GM12801 (cell line): ENCODE results near the gene TLCD1.
A peak's percentile ranks its signal among the peaks of the same experiment; 100 is the strongest.

Source experiments
- CTCF ChIP-seq: IDR thresholded peaks from one replicate; pipeline ENCODE4 v1.5.1; 2011; ENCODE audit warnings: control low read depth; ENCODE audit not compliant: insufficient read length; ENCODE audit errors: extremely low read depth

Gene TLCD1

DNA sequence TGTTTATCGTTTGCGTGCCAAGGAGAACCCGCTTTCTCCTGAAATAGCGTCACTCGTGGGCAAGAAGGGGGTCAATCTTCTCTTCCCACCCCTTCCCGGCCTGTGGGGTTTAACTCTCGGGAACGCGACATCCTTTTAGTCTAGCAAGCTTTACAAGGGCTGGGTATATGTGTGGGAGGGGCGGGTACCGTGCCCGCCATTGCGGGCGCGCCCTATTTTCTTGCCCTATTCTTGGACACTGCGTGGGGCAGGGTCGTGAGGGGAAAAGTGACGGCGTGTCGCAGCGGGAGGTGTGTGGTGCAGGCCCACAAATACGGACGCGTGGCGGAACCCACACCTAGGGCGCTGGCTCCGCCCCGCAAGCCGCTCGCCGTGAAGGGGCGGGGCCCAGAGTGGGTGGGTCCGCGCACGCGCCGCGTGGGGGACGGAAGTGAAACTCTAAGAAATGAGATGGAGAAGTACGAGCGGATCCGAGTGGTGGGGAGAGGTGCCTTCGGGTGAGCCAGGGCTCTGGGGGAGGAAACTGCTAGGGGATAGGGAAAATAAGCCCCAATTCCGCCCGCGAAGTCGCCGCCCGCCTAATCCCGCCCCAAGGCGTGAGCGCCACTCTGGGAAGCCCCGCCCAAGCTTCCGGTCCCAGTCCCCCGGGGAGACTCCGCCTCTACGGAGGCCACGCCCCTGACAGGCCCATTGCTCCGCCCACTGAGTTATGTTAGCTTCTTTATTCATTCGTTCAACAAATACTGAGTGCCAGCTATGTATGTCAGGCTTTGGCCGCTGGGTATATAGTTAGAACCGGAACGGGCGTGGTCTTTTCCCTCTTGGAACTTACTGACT, 2.5 kb upstream of the TLCD1 start, which contains the start of gene NEK8:
Gene NEK8 (plus strand): TSS at position 425 of the 837 bp plus-strand sequence. CDS start 26 bp downstream, at position 451.
- TF ChIP-seq CTCF: no peak

GRCh38 chr17:28726627-28727491, 826 bp upstream of the TLCD1 start:
- peak; percentile 19 for TF ChIP-seq CTCF

DNA sequence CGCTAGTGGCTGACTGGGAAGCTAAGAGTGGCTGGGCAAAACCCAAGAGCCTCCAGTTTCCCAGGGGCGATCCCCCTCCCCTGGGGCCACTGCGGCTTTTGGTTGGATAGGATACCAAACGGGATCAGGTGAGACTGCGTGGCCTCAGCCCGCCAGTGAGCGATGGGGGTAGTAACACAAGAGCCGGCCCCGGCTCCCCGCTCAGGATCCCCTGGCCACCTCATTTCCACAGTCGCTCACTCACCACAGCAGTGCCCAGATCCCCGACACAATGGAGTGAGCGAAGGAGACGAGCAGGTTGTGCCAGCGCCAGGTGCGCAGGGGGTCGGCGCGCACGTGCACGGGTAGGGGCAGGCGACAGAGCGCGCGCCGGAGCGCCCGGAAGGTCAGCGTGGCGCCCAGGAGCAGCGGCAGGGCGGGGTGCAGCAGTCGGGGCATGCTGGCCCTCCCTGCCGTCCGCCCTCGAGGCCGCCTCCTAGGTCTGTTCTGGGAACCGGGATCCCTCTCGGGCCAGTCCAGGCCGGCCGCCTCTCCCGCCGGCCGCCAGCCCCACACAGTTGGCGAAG, 290 bp downstream of the TLCD1 start:
- no peak for TF ChIP-seq CTCF

- no peak for TF ChIP-seq CTCF
Observed at GRCh38 chr17:28725166-28725659, 820 bp downstream of the TLCD1 start.

DNA sequence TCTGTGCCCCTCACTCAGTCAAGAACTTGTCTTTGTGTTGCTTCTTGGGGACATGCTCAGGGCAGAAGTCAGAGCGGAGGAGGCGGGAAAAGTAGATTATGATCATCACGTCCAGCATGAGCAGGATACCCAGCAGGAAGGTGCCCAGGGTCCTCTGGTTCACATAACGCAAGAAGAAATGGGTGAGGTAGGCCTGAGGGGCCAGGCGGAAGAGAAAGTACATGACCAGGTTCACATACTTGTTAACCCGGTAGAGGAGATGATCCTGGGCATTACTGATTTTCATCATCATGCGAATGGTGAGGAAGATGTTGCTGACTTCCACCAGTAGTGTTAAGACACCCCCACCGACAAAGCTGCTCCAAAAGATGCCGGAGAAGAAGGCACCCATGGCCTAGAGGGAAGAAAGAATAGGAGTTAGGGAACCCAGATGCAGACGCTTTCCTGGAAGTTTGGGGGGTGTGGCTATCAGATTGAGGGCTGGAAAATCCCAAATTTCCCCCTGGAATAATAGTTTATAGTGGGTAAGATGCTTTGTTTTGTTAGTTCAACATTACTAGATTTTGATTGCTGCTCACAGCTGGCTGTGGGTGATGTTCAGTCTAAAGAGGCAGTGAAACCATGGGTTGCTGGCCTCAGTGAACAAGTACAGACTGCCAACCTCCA, 1.4 kb downstream of the TLCD1 start:
- TF ChIP-seq CTCF: no peak

DNA sequence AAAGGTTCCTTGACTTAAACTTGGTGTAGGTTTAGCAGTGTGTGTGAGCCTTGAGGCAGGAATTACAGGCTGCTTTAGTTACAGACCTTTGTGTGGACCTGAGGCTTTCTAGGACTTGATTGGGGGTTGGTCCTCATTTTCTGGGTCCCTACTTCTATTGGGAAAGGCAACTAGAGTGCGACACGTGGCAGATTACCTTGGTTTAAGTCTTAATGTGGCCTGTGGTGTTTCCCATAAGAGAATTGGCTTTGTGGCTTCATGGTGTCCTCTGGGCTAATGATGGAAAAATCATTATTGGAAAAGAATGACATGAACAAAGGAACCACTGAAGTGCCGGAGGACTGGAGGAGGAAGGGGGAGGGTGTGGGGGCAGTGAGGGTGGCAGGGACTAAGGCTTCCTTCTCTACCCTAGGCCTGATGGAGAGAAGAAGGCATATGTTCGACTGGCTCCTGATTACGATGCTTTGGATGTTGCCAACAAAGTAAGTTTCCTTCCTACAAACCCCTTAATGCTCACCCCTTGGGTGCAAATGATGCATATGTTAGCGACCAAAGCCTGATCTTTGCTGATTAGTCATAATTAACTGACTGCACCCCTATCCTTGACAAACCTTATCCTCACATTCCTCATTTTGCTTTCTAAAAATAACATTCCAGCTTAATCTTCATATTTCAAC, 2.7 kb downstream of the TLCD1 start:
- no peak for TF ChIP-seq CTCF
